ENCODE data around the gene TAPT1. TPM values are rescaled to one million over a fixed set of nuclear protein-coding genes. Genes with fewer than 3 reads are reported as not detected.

TAPT1 gene
- total RNA-seq, 1 donor from 2014 or later = 25.3 TPM

GRCh38 chr4:16187455-16187854 is 38.8 kb downstream of the TAPT1 start:
- H3K9ac ChIP-seq (ENCODE audit: low read length) = no peak overlapping the region
- H4K20me1 ChIP-seq (ENCODE audit: insufficient read depth, low read length) = no peaks in the 10 kb centered on the region
- no peaks in the 10 kb centered on the region for H3K79me2 ChIP-seq (ENCODE audit: insufficient read depth, low read length)
- no peak for TF ChIP-seq EZH2 (IDR thresholded peaks at IDR 0.05; ENCODE audit: insufficient read depth, low read length)
- TF ChIP-seq, protein P1, sequence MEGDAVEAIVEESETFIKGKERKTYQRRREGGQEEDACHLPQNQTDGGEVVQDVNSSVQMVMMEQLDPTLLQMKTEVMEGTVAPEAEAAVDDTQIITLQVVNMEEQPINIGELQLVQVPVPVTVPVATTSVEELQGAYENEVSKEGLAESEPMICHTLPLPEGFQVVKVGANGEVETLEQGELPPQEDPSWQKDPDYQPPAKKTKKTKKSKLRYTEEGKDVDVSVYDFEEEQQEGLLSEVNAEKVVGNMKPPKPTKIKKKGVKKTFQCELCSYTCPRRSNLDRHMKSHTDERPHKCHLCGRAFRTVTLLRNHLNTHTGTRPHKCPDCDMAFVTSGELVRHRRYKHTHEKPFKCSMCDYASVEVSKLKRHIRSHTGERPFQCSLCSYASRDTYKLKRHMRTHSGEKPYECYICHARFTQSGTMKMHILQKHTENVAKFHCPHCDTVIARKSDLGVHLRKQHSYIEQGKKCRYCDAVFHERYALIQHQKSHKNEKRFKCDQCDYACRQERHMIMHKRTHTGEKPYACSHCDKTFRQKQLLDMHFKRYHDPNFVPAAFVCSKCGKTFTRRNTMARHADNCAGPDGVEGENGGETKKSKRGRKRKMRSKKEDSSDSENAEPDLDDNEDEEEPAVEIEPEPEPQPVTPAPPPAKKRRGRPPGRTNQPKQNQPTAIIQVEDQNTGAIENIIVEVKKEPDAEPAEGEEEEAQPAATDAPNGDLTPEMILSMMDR (IDR thresholded peaks at IDR 0.05; ENCODE audit: insufficient read depth, low read depth, low read length) = no peak
- Mint-ChIP-seq H3K27me3 (ENCODE audit: low read depth, unreplicated experiment) (no peaks in the 10 kb centered on the region), H3K27ac (ENCODE audit: unreplicated experiment) (no peak overlapping the region), H3K4me3 (ENCODE audit: unreplicated experiment) (no peak overlapping the region), H3K4me1 (ENCODE audit: low read depth, unreplicated experiment) (peaks cover 6% of the 10 kb centered on the region), H3K9me3 (ENCODE audit: unreplicated experiment) (no peaks in the 10 kb centered on the region), H3K36me3 (ENCODE audit: low read depth, unreplicated experiment) (peaks cover 7% of the 10 kb centered on the region)
- H3K36me3 ChIP-seq (ENCODE audit: insufficient read depth, low read length) = peaks cover 3% of the 10 kb centered on the region
- H3K4me3 ChIP-seq (ENCODE audit: insufficient read depth, low read depth, low read length) = no peak overlapping the region
- no peaks in the 10 kb centered on the region for H3K4me1 ChIP-seq (ENCODE audit: insufficient read depth, low read length)
- FAIRE-seq = no peak
- no peak overlapping the region for H2AFZ ChIP-seq (ENCODE audit: low read depth, low read length)
- no peaks in the 10 kb centered on the region for H3K27me3 ChIP-seq (ENCODE audit: insufficient read depth, low read length)
- DNase-seq (ENCODE audit: low read depth) = no peak
- no peaks in the 10 kb centered on the region for H3K9me3 ChIP-seq (ENCODE audit: insufficient read depth, low read depth, low read length)
- H3K4me2 ChIP-seq (ENCODE audit: low read length) = no peak overlapping the region
- H3K27ac ChIP-seq (ENCODE audit: low read depth, low read length) = no peak overlapping the region

- H3K36me3 Mint-ChIP-seq (ENCODE audit: low read depth, unreplicated experiment) = peaks cover 7% of the 10 kb centered on the region
These were observed 39.3 kb downstream of the TAPT1 start for GRCh38 chr4:16186986-16187385.

GRCh38 chr4:16183604-16184003 is 42.7 kb downstream of the TAPT1 start:
- H3K4me2 ChIP-seq (ENCODE audit: low read length) = no peak overlapping the region
- no peaks in the 10 kb centered on the region for H3K79me2 ChIP-seq (ENCODE audit: insufficient read depth, low read length)
- DNase-seq (ENCODE audit: low read depth) (no peak), FAIRE-seq (no peak)
- no peak overlapping the region for H3K4me3 ChIP-seq (ENCODE audit: insufficient read depth, low read depth, low read length)
- H3K9ac ChIP-seq (ENCODE audit: low read length) = no peak overlapping the region
- Mint-ChIP-seq H3K27me3 (ENCODE audit: low read depth, unreplicated experiment) (no peaks in the 10 kb centered on the region), H3K27ac (ENCODE audit: unreplicated experiment) (no peak overlapping the region), H3K4me1 (ENCODE audit: low read depth, unreplicated experiment) (peaks cover 6% of the 10 kb centered on the region), H3K36me3 (ENCODE audit: low read depth, unreplicated experiment) (peaks cover 3% of the 10 kb centered on the region), H3K4me3 (ENCODE audit: unreplicated experiment) (no peak overlapping the region), H3K9me3 (ENCODE audit: unreplicated experiment) (no peaks in the 10 kb centered on the region)
- no peak overlapping the region for H3K27ac ChIP-seq (ENCODE audit: low read depth, low read length)
- H3K36me3 ChIP-seq (ENCODE audit: insufficient read depth, low read length) = no peaks in the 10 kb centered on the region
- no peaks in the 10 kb centered on the region for H3K27me3 ChIP-seq (ENCODE audit: insufficient read depth, low read length)
- no peaks in the 10 kb centered on the region for H4K20me1 ChIP-seq (ENCODE audit: insufficient read depth, low read length)
- no peak overlapping the region for H2AFZ ChIP-seq (ENCODE audit: low read depth, low read length)
- H3K4me1 ChIP-seq (ENCODE audit: insufficient read depth, low read length) = no peaks in the 10 kb centered on the region
- H3K9me3 ChIP-seq (ENCODE audit: insufficient read depth, low read depth, low read length) = no peaks in the 10 kb centered on the region
- TF ChIP-seq EZH2 (IDR thresholded peaks at IDR 0.05; ENCODE audit: insufficient read depth, low read length) = no peak
- TF ChIP-seq, protein P1 (IDR thresholded peaks at IDR 0.05; ENCODE audit: insufficient read depth, low read depth, low read length) = no peak

More at GRCh38 chr4:16186986-16187385, 39.3 kb downstream of the TAPT1 start:
- Histone ChIP-seq H4K20me1 (ENCODE audit: insufficient read depth, low read length) (no peaks in the 10 kb centered on the region), H3K79me2 (ENCODE audit: insufficient read depth, low read length) (no peaks in the 10 kb centered on the region), H3K36me3 (ENCODE audit: insufficient read depth, low read length) (peaks cover 3% of the 10 kb centered on the region), H3K9ac (ENCODE audit: low read length) (no peak overlapping the region), H3K9me3 (ENCODE audit: insufficient read depth, low read depth, low read length) (no peaks in the 10 kb centered on the region), H3K27me3 (ENCODE audit: insufficient read depth, low read length) (no peaks in the 10 kb centered on the region), H3K4me3 (ENCODE audit: insufficient read depth, low read depth, low read length) (no peak overlapping the region), H2AFZ (ENCODE audit: low read depth, low read length) (no peak overlapping the region), H3K4me2 (ENCODE audit: low read length) (no peak overlapping the region), H3K4me1 (ENCODE audit: insufficient read depth, low read length) (no peaks in the 10 kb centered on the region), H3K27ac (ENCODE audit: low read depth, low read length) (no peak overlapping the region)
- TF ChIP-seq, protein P1 (IDR thresholded peaks at IDR 0.05; ENCODE audit: insufficient read depth, low read depth, low read length) = no peak
- TF ChIP-seq EZH2 (IDR thresholded peaks at IDR 0.05; ENCODE audit: insufficient read depth, low read length) = no peak
- H3K9me3 Mint-ChIP-seq (ENCODE audit: unreplicated experiment) = no peaks in the 10 kb centered on the region
- H3K4me3 Mint-ChIP-seq (ENCODE audit: unreplicated experiment) = no peak overlapping the region
- no peaks in the 10 kb centered on the region for H3K27me3 Mint-ChIP-seq (ENCODE audit: low read depth, unreplicated experiment)
- DNase-seq (ENCODE audit: low read depth) (no peak), FAIRE-seq (no peak)
- H3K27ac Mint-ChIP-seq (ENCODE audit: unreplicated experiment) = no peak overlapping the region
- peaks cover 6% of the 10 kb centered on the region for H3K4me1 Mint-ChIP-seq (ENCODE audit: low read depth, unreplicated experiment)
